Retinal pigment epithelial cell (primary cell): ENCODE results near the gene FCHSD2.
A peak's percentile ranks its signal among the peaks of the same experiment; 100 is the strongest.

ENCODE experiments used
- DNase-seq: peaks from one replicate; pipeline ENCODE4 v3.0.0-alpha.2; 2010; ENCODE audit warnings: low read depth
- H3K4me3 ChIP-seq: 2 replicates; pipeline ENCODE4 v1.5.1; 2011; ENCODE audit warnings: mild to moderate bottlenecking, low read length, control low read depth, moderate library complexity
- TF ChIP-seq, protein P1 (sequence below): conservative IDR thresholded peaks from 2 replicates; pipeline ENCODE4 v1.5.1; 2011; ENCODE audit warnings: low read depth, low read length, control low read depth, inconsistent platforms

The FCHSD2 gene

DNA sequence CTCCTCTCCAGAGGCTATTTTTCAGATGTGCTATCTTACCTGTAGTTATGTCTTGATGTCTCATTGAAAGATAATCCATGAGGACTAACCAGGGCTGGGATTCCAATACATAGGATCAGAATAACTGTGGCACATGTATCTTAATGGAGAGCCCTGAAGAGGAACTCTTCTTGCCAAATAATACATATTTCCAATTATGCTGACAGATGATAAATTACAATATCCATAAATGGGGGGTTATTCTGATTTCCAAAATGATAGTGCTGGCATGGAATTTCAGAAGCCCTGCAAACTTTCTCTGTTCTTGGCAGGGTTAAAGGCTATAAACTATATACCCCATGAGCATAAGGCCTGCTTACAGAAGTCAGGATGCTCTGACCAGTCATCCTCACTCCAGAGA, 173.7 kb downstream of the FCHSD2 start:
- DNase-seq = no peak
- H3K4me3 ChIP-seq = no peak overlapping the region
- TF ChIP-seq, protein P1, sequence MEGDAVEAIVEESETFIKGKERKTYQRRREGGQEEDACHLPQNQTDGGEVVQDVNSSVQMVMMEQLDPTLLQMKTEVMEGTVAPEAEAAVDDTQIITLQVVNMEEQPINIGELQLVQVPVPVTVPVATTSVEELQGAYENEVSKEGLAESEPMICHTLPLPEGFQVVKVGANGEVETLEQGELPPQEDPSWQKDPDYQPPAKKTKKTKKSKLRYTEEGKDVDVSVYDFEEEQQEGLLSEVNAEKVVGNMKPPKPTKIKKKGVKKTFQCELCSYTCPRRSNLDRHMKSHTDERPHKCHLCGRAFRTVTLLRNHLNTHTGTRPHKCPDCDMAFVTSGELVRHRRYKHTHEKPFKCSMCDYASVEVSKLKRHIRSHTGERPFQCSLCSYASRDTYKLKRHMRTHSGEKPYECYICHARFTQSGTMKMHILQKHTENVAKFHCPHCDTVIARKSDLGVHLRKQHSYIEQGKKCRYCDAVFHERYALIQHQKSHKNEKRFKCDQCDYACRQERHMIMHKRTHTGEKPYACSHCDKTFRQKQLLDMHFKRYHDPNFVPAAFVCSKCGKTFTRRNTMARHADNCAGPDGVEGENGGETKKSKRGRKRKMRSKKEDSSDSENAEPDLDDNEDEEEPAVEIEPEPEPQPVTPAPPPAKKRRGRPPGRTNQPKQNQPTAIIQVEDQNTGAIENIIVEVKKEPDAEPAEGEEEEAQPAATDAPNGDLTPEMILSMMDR = no peak

DNA sequence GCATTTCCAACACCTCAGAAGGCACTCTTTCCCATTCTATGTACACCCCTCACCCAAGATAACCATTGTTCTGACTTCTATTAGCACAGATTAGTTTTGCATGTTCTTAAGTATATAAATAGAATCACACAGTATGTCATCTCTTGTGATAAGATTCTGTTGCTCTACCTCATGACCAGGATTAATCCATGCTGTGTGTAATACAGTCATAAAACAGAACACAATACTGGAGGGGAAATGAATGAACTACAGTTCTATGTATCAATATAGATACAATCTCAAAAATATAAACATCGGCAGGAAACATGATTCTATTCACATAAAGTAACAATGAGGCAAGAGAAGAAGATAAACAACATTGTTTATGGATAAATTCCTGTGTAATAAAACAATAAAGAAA, 176.4 kb downstream of the FCHSD2 start:
- peak; percentile 60 for DNase-seq

DNA sequence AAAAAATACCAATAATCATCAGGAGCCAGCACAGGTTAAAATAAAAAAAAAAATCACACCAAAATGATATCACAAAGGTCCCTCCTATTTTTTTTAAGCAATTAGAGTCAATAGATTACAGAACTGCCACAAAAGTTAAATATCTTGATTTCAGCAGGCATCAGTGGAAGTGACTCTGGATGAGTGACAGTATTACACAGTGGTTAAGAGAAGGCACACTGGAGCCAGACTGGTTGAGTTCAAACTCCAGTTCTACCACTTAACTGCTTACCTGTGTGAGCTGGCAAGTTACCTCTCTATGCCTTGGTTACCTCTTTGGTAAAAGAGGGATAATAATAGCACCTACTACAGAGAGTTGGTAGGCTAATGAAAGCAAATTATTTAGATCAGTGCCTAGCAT, 179.4 kb downstream of the FCHSD2 start:
- no peak for DNase-seq
- no peak overlapping the region for H3K4me3 ChIP-seq
- TF ChIP-seq, protein P1 = no peak

More for the DNA sequence above, 176.4 kb downstream of the FCHSD2 start:
- H3K4me3 ChIP-seq = no peak overlapping the region
- TF ChIP-seq, protein P1 = no peak

DNA sequence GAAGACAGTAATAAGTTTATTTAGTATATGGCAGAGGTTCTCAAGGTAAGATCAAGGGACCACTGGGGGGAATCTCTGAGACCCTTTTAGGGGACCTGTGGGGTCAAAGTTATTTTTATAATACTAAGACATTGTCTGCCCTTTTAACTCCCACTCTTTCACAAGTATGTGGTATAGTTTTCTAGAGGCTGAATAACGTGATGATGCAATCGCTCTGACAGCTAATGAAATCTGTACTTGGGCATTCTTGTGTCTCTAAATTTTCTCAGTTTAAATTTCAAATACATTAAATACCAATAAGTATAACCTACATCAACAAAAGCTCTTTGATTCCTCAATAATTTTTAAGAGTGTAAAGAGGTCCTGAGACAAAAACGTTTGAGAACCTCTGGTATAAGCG, 180.0 kb downstream of the FCHSD2 start:
- H3K4me3 ChIP-seq = no peak overlapping the region
- DNase-seq = no peak
- TF ChIP-seq, protein P1 = no peak

DNA sequence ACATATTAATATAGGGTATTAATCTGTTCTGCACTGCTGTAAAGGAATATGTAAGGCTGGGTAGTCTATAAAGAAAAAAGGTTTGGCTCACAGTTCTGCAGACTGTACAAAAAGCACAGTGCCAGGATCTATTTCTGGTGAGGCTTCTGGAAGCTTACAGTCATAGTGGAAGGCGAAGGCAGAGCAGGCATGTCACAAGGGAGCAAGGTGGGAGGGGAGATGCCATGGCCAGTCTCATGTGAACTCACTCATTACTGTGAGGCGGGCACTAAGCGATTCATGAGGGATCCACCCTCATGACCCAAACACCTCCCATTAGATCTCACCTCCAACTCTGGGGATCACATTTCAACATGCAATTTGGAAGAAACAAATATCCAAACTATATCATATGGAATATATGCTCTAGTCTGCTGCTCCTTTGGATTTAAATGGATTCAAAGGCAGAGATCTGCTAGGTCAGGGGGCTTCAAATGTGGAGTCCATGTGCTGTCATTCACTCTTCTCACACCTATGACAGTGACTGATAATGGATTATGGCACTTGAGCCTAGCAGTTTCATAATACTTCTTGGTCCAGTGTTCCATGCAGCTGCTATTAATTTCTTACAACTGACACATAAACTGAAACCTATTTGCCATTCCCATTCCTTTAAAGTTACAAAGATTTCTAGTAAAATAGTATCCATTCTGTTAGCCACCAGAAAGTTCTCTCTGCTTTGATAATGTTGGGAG, 182.0 kb downstream of the FCHSD2 start:
- no peak overlapping the region for H3K4me3 ChIP-seq
- TF ChIP-seq, protein P1 = no peak
- no peak for DNase-seq

DNA sequence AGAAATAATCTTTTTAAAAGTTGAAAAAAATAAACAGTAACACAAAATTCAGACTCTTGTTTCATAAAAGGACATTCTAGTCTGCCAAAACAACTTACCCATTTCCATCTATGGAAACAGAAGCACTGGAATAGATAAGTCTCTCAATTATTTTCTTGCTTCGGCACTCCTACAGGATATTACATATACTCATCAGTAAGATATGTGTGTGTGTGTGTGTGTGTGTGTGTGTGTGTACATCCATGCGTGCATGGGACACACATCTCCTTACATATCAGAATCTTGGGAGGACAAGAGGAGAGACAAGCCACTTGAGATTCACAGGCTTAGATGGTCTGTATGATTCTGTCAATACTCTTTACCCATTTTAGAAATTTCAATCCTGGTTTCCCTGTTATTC, 183.3 kb downstream of the FCHSD2 start:
- no peak overlapping the region for H3K4me3 ChIP-seq
- TF ChIP-seq, protein P1 = no peak
- DNase-seq = no peak

DNA sequence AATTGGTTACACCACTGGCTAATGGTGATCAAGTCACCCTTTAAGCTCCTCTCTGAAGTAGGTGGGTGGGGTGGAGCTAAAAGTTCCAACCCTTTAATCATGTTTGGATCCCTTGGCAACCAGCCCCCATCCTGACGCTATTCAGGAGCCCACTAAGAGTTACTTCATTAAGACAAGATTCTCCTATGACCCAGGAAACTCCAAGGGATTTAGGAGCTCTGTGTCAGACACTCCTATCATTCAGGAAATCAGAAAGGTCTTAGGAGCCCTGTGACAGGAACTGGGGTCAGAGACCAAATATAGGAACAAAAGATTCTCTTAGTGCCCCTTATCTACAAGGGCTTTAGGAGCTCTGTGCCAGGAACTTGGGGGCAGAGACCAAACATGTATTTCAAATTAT, 186.7 kb downstream of the FCHSD2 start:
- H3K4me3 ChIP-seq = no peak overlapping the region
- no peak for DNase-seq
- TF ChIP-seq, protein P1 = no peak
